HTERT RPE-1 (cell line): ENCODE measurements around the gene SIPA1L3.

ENCODE experiments used
- in situ Hi-C: fragments of 300-500 bp; cut with MboI; formaldehyde crosslinking; loops from 4 replicates; pipeline ENCODE4 v1.14.3; 2020; ENCODE audit warnings: low sequenced_read_pairs

The SIPA1L3 gene

GRCh38 chr19:38251564-38252051 lies 344.6 kb downstream of the SIPA1L3 start:
- in situ Hi-C loops: no loop called here

GRCh38 chr19:38252385-38252784 lies 345.4 kb downstream of the SIPA1L3 start:
- in situ Hi-C loops: no loop called here

- in situ Hi-C loops: no loop called here
Observed at GRCh38 chr19:38252941-38253691, 346.1 kb downstream of the SIPA1L3 start.

GRCh38 chr19:38253788-38254187 lies 346.8 kb downstream of the SIPA1L3 start:
- in situ Hi-C loops: no loop called here

GRCh38 chr19:38255383-38256014 lies 348.5 kb downstream of the SIPA1L3 start:
- in situ Hi-C loops: no loop called here
